Medulla oblongata (tissue), 1 donor: ENCODE data around the gene BATF3.

ENCODE experiments used
- DNase-seq: peaks from one replicate; pipeline ENCODE4 v3.0.0-alpha.2; 2015; ENCODE audit errors: extremely low spot score

The BATF3 gene

GRCh38 chr1:212703991-212704564, 4.4 kb upstream of the BATF3 start:
- DNase-seq = no peak

- DNase-seq = no peak
Measured at GRCh38 chr1:212702672-212703071, 3.0 kb upstream of the BATF3 start.

- no peak for DNase-seq
Measured at GRCh38 chr1:212701910-212702309, 2.3 kb upstream of the BATF3 start.

- DNase-seq = peak; percentile 64
Measured at GRCh38 chr1:212700892-212701819, 1.5 kb upstream of the BATF3 start.

- DNase-seq = peak; percentile 21
Measured at GRCh38 chr1:212700223-212700891, 717 bp upstream of the BATF3 start.

- DNase-seq = peak; percentile 30
Measured at GRCh38 chr1:212699104-212699624, 476 bp downstream of the BATF3 start.

- DNase-seq = no peak
Measured at GRCh38 chr1:212698467-212699103, 1.1 kb downstream of the BATF3 start.

- no peak for DNase-seq
Measured at GRCh38 chr1:212696721-212697331, 2.8 kb downstream of the BATF3 start.

- DNase-seq = no peak
Measured at GRCh38 chr1:212692774-212693644, 6.6 kb downstream of the BATF3 start.

- no peak for DNase-seq
Measured at GRCh38 chr1:212691561-212692071, 8.0 kb downstream of the BATF3 start.

- no peak for DNase-seq
Measured at GRCh38 chr1:212690816-212691403, 8.7 kb downstream of the BATF3 start.

GRCh38 chr1:212689758-212690529, 9.7 kb downstream of the BATF3 start:
- no peak for DNase-seq

GRCh38 chr1:212689196-212689725, 10.4 kb downstream of the BATF3 start:
- no peak for DNase-seq

- DNase-seq = no peak
Measured at GRCh38 chr1:212688341-212689047, 11.1 kb downstream of the BATF3 start.

- DNase-seq = no peak
Measured at GRCh38 chr1:212687811-212688210, 11.8 kb downstream of the BATF3 start.

GRCh38 chr1:212686591-212686990, 13.0 kb downstream of the BATF3 start:
- DNase-seq = no peak

- DNase-seq = no peak
Measured at GRCh38 chr1:212686069-212686468, 13.6 kb downstream of the BATF3 start.

- DNase-seq = no peak
Measured at GRCh38 chr1:212685429-212685828, 14.2 kb downstream of the BATF3 start.
